H1 (cell line): ENCODE measurements around the gene ZFP3. TPM values are rescaled to one million over a fixed set of nuclear protein-coding genes. Genes with fewer than 3 reads are reported as not detected.

ENCODE experiments used
- HDAC2 ChIP-seq, 2 experiments: fragments of 300-600 bp in 1 of 2; sonication (generic) in 1 of 2; IDR thresholded peaks; 2 replicates each; pipeline ENCODE4 v1.6.1; 2011 to 2012; ENCODE audit warnings: low read depth in 2 of 2, low read length in 2 of 2, mild to moderate bottlenecking in 2 of 2, moderate library complexity in 2 of 2, borderline replicate concordance in 1 of 2, inconsistent platforms in 1 of 2
- KDM5A ChIP-seq: fragments of 200-600 bp; IDR thresholded peaks from 2 replicates; pipeline ENCODE4 v1.7.1; 2012; ENCODE audit warnings: mild to moderate bottlenecking, low read length, inconsistent platforms, mixed read lengths
- MAFK ChIP-seq: IDR thresholded peaks from 2 replicates; pipeline ENCODE4 v1.6.1; 2012; ENCODE audit warnings: low read depth, mild to moderate bottlenecking, improper control_type of control experiment, low read length
- SIN3A ChIP-seq, 2 experiments: IDR thresholded peaks in 1 of 2; conservative IDR thresholded peaks in 1 of 2; 2 replicates each; pipeline ENCODE4 v1.6.1; 2011 to 2012; ENCODE audit warnings: low read length in 2 of 2, improper control_type of control experiment in 1 of 2, low read depth in 1 of 2, mild to moderate bottlenecking in 1 of 2
- YY1 ChIP-seq: IDR thresholded peaks from 2 replicates; pipeline ENCODE4 v1.6.1; 2011; ENCODE audit warnings: low read depth, mild to moderate bottlenecking, low read length
- ZNF274 ChIP-seq: IDR thresholded peaks from 2 replicates; pipeline ENCODE4 v1.7.0; 2012; ENCODE audit warnings: low read length, borderline replicate concordance; ENCODE audit errors: extremely low read depth
- polyA plus RNA-seq, 7 experiments: library from polyadenylated mRNA; depleted of rRNA in 3 of 7; stranded (reverse) in 5 of 7; unstranded in 2 of 7; fragments of >200 nt in 5 of 7; fragments of 200-250 nt in 2 of 7; gene quantifications; 1 replicate in 5 of 7; 2 replicates in 1 of 7; 4 replicates in 1 of 7; pipeline versions ENCODE4 v1.2.1 to v1.2.3, GENCODE V29; 2011 to 2013; ENCODE audit warnings: missing spikeins in 2 of 7, mixed read lengths in 2 of 7
- total RNA-seq: library from RNA; stranded (reverse); fragmentation: NEBNext Ultra II Directional; extraction: Animal tissue kit (Norgen Biotek cat#: 25700); gene quantifications from 2 replicates; pipeline ENCODE4 v1.2.1, GENCODE V29; 2021
- TF ChIP-seq, protein P1 (sequence below): fragments of 300-600 bp; sonication (generic); IDR thresholded peaks from 2 replicates; pipeline ENCODE4 v1.7.1; 2012; ENCODE audit warnings: low read length, moderate library complexity, mild to moderate bottlenecking, inconsistent platforms; ENCODE audit not compliant: insufficient replicate concordance
- TF ChIP-seq, protein P2 (sequence below): IDR thresholded peaks from 2 replicates; pipeline ENCODE4 v1.6.1; 2011; ENCODE audit warnings: low read length, improper control_type of control experiment

ZFP3 gene
- total and polyA plus RNA-seq, 2 of the 8 experiments (the other 6 are each of a cell fraction or from before 2014, with no cell fraction given), result 0.15 to 0.44 TPM

- TF ChIP-seq HDAC2 (IDR thresholded peaks at IDR 0.05; ENCODE audit: borderline replicate concordance in 1 of 2, low read depth in 2 of 2, low read length in 2 of 2) (no peak), SIN3A (conservative IDR thresholded peaks at IDR 0.05 in 1 of 2, IDR thresholded peaks at IDR 0.05 in 1 of 2; ENCODE audit: low read depth in 1 of 2, low read length in 2 of 2) (no peak; a peak in 1 of 4 replicates), YY1 (0 out of 2 replicates have a peak, but pooled peaks have one; percentile 10), KDM5A (no peak), ZNF274 (no peak), MAFK (no peak)
- TF ChIP-seq, protein P1, sequence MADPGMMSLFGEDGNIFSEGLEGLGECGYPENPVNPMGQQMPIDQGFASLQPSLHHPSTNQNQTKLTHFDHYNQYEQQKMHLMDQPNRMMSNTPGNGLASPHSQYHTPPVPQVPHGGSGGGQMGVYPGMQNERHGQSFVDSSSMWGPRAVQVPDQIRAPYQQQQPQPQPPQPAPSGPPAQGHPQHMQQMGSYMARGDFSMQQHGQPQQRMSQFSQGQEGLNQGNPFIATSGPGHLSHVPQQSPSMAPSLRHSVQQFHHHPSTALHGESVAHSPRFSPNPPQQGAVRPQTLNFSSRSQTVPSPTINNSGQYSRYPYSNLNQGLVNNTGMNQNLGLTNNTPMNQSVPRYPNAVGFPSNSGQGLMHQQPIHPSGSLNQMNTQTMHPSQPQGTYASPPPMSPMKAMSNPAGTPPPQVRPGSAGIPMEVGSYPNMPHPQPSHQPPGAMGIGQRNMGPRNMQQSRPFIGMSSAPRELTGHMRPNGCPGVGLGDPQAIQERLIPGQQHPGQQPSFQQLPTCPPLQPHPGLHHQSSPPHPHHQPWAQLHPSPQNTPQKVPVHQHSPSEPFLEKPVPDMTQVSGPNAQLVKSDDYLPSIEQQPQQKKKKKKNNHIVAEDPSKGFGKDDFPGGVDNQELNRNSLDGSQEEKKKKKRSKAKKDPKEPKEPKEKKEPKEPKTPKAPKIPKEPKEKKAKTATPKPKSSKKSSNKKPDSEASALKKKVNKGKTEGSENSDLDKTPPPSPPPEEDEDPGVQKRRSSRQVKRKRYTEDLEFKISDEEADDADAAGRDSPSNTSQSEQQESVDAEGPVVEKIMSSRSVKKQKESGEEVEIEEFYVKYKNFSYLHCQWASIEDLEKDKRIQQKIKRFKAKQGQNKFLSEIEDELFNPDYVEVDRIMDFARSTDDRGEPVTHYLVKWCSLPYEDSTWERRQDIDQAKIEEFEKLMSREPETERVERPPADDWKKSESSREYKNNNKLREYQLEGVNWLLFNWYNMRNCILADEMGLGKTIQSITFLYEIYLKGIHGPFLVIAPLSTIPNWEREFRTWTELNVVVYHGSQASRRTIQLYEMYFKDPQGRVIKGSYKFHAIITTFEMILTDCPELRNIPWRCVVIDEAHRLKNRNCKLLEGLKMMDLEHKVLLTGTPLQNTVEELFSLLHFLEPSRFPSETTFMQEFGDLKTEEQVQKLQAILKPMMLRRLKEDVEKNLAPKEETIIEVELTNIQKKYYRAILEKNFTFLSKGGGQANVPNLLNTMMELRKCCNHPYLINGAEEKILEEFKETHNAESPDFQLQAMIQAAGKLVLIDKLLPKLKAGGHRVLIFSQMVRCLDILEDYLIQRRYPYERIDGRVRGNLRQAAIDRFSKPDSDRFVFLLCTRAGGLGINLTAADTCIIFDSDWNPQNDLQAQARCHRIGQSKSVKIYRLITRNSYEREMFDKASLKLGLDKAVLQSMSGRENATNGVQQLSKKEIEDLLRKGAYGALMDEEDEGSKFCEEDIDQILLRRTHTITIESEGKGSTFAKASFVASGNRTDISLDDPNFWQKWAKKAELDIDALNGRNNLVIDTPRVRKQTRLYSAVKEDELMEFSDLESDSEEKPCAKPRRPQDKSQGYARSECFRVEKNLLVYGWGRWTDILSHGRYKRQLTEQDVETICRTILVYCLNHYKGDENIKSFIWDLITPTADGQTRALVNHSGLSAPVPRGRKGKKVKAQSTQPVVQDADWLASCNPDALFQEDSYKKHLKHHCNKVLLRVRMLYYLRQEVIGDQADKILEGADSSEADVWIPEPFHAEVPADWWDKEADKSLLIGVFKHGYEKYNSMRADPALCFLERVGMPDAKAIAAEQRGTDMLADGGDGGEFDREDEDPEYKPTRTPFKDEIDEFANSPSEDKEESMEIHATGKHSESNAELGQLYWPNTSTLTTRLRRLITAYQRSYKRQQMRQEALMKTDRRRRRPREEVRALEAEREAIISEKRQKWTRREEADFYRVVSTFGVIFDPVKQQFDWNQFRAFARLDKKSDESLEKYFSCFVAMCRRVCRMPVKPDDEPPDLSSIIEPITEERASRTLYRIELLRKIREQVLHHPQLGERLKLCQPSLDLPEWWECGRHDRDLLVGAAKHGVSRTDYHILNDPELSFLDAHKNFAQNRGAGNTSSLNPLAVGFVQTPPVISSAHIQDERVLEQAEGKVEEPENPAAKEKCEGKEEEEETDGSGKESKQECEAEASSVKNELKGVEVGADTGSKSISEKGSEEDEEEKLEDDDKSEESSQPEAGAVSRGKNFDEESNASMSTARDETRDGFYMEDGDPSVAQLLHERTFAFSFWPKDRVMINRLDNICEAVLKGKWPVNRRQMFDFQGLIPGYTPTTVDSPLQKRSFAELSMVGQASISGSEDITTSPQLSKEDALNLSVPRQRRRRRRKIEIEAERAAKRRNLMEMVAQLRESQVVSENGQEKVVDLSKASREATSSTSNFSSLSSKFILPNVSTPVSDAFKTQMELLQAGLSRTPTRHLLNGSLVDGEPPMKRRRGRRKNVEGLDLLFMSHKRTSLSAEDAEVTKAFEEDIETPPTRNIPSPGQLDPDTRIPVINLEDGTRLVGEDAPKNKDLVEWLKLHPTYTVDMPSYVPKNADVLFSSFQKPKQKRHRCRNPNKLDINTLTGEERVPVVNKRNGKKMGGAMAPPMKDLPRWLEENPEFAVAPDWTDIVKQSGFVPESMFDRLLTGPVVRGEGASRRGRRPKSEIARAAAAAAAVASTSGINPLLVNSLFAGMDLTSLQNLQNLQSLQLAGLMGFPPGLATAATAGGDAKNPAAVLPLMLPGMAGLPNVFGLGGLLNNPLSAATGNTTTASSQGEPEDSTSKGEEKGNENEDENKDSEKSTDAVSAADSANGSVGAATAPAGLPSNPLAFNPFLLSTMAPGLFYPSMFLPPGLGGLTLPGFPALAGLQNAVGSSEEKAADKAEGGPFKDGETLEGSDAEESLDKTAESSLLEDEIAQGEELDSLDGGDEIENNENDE, result no peak
- TF ChIP-seq, protein P2, sequence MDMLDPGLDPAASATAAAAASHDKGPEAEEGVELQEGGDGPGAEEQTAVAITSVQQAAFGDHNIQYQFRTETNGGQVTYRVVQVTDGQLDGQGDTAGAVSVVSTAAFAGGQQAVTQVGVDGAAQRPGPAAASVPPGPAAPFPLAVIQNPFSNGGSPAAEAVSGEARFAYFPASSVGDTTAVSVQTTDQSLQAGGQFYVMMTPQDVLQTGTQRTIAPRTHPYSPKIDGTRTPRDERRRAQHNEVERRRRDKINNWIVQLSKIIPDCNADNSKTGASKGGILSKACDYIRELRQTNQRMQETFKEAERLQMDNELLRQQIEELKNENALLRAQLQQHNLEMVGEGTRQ, result peak; percentile 53
Observed at GRCh38 chr17:5111402-5112204, 33.3 kb downstream of the ZFP3 start, which contains the start of gene ZNF232 (continued).
